T1000 (cell line): ENCODE measurements around the gene TBCD.
A peak's percentile ranks its signal among the peaks of the same experiment; 100 is the strongest.
"Not testable (repeated sequence)": the region's sequence is repeated elsewhere in the genome, so short reads cannot be mapped to it uniquely, and the experiment has no call there.

Experiments used
- DNase-seq: peaks from one replicate; lab custom pipeline; 2025; ENCODE audit warnings: mixed read lengths; lab: John Stamatoyannopoulos, UW

Gene TBCD

GRCh38 chr17:82767041-82767754 lies 15.3 kb downstream of the TBCD start:
- no peak for DNase-seq

DNA sequence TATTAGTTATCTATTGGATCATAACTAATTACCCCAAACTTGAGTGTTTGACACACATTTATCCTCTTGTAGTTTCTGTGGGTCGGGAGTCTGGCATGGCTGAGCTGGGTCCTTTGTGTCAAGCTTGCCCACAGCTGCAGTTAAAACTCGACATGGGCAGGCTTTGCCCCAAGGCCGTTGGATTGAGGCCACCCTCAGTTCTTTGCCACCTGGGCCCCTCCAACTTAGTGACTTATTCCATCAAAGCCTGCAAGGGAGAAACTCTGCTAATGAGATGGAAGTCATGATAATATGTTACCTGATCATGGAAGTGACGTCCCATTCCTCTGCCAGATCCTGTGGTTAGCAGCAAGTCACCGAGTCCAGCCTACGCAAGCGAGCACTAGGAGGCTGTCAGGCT lies 17.2 kb downstream of the TBCD start:
- DNase-seq, result no peak

DNA sequence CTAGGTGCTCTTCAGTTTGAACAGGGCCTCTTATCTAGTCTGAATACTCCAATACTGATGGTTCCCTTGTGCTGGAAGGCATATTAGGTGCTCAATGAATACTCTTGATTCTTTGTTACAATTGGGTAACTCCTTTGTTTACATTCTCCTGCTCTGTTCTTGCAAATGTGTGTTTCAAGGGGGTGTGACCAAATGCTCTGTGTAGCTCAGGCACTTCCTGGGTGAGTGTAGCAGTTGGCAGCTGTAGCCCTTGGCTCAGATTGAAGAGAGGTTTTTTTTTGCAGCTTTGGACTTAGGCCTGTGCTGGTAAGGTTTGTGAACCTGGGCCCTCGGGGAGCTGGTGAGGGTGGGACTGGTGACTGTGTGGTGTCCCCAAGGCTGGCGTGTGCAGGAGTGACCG lies 20.2 kb downstream of the TBCD start:
- DNase-seq, result no peak

GRCh38 chr17:82774456-82774855 lies 22.6 kb downstream of the TBCD start:
- not testable (repeated sequence) for DNase-seq

GRCh38 chr17:82775001-82775823 lies 23.3 kb downstream of the TBCD start:
- no peak for DNase-seq

- DNase-seq, result no peak
Measured at GRCh38 chr17:82776454-82776853, 24.6 kb downstream of the TBCD start.

GRCh38 chr17:82777778-82778375 lies 26.0 kb downstream of the TBCD start:
- DNase-seq, result not testable (repeated sequence)

- DNase-seq, result no peak
Measured at GRCh38 chr17:82779541-82779940, 27.7 kb downstream of the TBCD start.

GRCh38 chr17:82780195-82780594 lies 28.3 kb downstream of the TBCD start:
- no peak for DNase-seq

GRCh38 chr17:82780971-82781893 lies 29.4 kb downstream of the TBCD start:
- no peak for DNase-seq

DNA sequence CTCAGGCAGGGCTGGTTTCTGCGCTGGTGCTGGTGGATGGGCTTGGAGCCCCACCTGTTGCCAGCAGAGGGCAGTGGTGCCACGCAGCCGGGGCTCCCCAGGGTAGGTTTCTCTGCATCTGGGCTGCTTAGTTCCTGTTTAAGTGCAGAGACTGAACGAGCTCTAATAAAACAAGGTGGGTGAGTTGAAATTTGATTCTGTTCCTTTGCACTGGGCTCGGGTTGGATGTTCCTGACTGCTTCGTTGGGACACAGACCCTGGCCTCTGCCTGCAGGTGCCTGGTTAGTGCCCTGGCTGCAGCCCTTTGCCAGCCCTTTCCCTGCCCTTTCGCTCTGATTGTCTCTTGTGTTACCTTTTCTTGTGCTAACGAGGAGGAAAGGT lies 30.0 kb downstream of the TBCD start:
- peak; percentile 61 for DNase-seq

DNA sequence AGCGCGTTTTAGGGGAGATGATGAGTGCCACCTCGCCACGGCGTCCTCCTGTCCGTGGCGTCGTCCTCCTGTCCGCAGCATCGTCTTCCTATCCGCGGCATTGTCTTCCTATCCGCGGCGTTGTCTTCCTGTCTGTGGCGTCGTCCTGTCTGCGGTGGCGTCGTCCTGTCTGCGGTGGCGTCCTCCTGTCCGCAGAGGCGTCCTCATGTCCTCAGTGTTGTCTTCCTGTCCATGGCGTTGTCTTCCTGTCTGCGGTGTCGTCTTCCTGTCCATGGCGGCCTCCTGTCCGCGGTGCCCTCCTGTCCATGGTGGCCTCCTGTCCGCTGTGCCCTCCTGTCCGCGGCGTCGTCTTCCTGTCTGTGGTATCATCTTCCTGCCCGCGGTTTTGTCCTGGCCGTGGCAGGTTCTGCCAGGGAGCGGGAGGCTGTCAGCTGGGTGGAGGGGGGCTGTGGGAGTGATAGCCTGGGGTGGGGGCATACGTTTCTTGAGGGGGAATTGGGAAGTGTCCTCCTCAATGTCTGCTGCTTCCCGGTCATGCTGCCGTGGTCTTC lies 30.9 kb downstream of the TBCD start:
- DNase-seq, result no peak

GRCh38 chr17:82783498-82783897 lies 31.6 kb downstream of the TBCD start:
- DNase-seq, result no peak

DNA sequence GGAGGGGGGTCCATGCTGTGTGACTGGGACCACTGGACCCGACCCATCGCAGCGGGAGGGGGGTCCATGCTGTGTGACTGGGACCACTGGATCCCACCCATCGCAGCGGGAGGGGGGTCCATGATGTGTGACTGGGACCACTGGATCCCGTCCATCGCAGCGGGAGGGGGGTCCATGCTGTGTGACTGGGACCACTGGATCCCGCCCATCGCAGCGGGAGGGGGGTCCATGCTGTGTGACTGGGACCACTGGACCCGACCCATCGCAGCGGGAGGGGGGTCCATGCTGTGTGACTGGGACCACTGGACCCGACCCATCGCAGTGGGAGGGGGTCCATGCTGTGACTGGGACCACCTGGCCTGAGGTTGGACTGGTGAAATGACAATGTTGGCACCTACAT lies 33.7 kb downstream of the TBCD start:
- DNase-seq, result not testable (repeated sequence)

- no peak for DNase-seq
Measured at GRCh38 chr17:82786427-82786826, 34.6 kb downstream of the TBCD start.

GRCh38 chr17:82787081-82787848 lies 35.4 kb downstream of the TBCD start:
- no peak for DNase-seq

GRCh38 chr17:82788206-82789001 lies 36.5 kb downstream of the TBCD start:
- no peak for DNase-seq

DNA sequence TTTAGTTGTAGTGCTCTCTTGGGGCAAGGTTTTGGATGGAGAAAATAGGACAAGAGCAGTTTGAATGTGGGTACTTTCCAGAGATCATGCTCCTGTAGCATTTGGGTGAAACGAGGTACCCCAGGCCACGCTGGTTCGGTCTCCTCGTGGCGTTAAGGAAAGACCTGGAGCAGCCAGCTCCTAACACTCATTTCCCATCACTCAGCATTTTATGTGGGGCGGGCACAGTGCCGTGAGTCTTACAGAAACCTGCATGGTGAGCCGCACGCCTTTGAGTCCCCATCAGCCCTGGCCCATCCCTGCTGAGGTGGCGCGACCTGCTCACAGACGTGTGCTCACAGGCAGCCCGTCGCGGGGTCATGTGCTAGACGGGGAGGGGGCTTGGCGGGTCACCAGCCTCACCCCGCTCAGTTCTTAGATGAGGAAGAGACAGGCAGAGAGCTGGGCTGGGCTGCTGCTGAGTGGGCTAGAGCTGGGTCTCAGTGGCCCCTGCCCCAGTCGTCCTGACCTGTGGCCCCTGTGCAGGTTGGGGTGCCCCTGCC lies 37.3 kb downstream of the TBCD start:
- DNase-seq, result no peak

GRCh38 chr17:82789806-82790205 lies 37.9 kb downstream of the TBCD start:
- no peak for DNase-seq

GRCh38 chr17:82790391-82790790 lies 38.5 kb downstream of the TBCD start:
- DNase-seq, result no peak
